CD4-positive, alpha-beta T cell treated with Interferon gamma for 1 hour (primary cell): Measurements from ENCODE around the gene TEAD4.
A peak's percentile ranks its signal among the peaks of the same experiment; 100 is the strongest.
"Not testable (repeated sequence)": the region's sequence is repeated elsewhere in the genome, so short reads cannot be mapped to it uniquely, and the experiment has no call there.

ENCODE experiments used
- DNase-seq: peaks from one replicate; pipeline ENCODE4 v3.0.0-alpha.2; 2020

The TEAD4 gene

DNA sequence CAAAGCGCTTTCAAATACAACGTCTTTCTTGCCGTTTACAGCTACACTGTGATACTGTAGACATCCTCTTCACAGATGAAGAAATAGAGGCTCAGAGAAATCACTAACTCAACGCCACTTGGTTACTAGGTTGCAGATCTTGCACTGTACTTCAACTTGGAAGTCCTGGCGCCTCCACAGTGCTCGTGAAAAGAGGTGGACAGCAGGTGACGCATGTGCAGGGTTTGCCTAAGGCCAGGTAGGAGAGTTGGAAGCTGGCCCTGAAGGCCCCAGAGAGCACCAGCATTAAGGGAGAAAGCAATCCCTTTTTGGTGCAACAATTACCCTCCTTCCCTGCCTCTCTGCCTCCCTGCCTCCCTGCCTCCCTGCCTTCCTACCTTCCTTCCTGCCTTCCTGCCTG lies 95.2 kb downstream of the TEAD4 start:
- no peak for DNase-seq

DNA sequence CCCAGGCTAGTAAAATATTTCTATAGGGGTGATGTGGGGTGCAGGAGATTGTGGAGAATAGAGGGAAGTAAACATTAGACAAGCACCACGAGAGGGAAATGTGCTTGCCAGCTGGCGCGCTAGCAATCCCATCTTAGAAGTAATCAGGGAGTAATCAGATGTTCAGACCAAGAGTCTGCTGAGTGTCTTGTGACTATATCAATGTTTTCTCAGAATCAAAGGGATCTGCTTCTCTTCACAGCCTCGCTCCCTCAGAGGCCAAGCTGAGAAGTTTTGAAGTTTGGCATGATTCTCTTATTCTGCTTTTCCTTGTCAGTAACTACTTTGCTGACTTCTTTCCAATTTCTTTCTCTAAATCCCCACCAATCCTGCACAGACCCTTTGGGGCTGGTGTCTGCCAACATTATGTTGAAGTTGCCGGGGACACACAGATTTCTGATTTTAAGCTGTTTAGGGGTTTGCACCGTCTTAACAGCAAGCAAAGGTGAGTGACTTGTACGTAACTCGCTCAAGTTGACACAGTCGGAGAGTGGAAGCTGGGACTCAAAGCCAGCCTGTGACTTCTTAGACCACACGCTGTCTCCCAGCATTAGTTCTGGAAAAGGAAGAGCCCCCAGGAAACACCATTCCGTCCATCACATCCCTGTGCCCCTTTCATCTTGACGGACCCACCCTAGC lies 96.0 kb downstream of the TEAD4 start:
- DNase-seq: no peak

DNA sequence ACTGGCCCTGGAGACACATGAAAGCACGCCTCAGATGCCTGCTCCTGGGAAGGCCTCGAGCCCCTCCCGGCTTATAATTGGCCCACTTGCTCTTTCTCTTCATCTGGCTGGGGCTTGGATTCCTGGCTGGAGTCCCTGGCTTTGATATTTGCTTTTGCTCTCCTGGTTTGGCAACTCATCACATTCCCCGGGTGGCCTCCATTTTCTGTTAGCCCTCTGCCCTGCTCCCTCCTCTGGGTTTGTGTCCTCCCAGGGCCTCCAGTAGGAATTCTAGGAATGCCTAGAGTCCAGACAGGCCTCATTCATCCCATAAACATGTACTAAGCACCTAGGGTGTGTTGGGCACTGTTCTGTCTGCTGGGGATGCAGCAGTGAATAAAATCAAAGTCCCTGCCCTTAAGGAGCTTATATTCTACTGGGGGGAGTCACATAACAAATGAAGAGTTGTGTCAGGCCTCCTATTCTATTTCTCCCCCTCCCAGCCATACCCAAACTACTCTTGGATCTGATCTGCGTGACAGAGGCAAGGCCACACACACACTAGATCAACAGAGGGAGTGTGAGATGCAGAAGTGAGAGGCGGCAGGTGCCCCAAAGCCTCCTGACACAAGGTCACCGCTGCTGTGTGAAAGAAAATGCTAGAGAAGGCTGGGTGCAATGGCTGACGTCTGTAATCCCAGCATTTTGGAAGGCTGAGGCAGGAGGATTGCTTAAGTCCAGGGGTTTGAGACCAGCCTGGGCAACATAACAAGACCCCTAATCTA lies 96.7 kb downstream of the TEAD4 start:
- no peak for DNase-seq

GRCh38 chr12:3061059-3061458 lies 101.9 kb downstream of the TEAD4 start:
- DNase-seq: no peak

GRCh38 chr12:3061501-3062215 lies 102.5 kb downstream of the TEAD4 start:
- no peak for DNase-seq

- no peak for DNase-seq
These were observed 106.1 kb downstream of the TEAD4 start for GRCh38 chr12:3065300-3065699.

- DNase-seq: not testable (repeated sequence)
These were observed 106.6 kb downstream of the TEAD4 start for GRCh38 chr12:3065846-3066245.

GRCh38 chr12:3069714-3070113 lies 110.5 kb downstream of the TEAD4 start:
- DNase-seq: no peak

DNA sequence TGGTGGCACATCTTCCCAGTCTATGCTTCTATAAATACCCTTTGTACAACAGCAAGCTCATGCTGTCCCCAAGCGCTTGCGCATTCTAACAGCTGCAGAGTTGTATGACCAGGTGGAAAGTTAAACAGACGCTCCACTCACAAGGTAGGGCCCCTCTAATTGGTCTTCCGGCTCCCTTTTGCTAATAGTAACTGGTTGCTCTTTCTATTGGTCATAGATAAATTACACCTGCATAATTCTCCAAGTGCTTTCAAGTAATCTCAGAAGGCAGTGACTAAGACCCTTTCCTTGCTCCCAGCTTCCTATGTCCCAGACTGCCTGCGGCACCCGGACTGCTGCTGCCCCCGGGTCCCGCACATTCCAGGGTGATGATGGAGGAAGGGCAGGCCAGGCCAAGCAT lies 111.9 kb downstream of the TEAD4 start:
- DNase-seq: no peak

DNA sequence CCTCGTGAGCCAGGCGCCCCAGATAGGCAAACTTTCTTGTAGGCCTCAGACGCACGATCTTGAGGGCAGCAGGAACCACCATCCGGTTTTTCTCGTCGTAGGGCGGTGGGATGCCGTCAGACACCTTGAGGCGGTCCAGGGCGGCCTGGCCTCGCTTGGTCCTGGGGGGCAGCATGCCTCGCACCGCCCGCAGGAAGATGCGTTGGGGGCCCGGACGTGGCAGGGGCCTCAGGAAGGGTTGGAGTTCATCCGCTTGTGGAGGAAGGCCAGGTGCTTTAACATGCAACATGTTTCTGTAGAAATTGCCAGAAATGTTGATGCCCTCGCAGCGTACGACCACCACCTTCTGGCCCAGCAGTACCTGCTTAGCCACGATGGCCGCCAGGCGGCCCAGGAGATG lies 112.5 kb downstream of the TEAD4 start:
- DNase-seq: no peak

GRCh38 chr12:3073438-3074250 lies 114.4 kb downstream of the TEAD4 start:
- DNase-seq: peak; percentile 76

- DNase-seq: no peak
These were observed 116.1 kb downstream of the TEAD4 start for GRCh38 chr12:3075315-3075714.

DNA sequence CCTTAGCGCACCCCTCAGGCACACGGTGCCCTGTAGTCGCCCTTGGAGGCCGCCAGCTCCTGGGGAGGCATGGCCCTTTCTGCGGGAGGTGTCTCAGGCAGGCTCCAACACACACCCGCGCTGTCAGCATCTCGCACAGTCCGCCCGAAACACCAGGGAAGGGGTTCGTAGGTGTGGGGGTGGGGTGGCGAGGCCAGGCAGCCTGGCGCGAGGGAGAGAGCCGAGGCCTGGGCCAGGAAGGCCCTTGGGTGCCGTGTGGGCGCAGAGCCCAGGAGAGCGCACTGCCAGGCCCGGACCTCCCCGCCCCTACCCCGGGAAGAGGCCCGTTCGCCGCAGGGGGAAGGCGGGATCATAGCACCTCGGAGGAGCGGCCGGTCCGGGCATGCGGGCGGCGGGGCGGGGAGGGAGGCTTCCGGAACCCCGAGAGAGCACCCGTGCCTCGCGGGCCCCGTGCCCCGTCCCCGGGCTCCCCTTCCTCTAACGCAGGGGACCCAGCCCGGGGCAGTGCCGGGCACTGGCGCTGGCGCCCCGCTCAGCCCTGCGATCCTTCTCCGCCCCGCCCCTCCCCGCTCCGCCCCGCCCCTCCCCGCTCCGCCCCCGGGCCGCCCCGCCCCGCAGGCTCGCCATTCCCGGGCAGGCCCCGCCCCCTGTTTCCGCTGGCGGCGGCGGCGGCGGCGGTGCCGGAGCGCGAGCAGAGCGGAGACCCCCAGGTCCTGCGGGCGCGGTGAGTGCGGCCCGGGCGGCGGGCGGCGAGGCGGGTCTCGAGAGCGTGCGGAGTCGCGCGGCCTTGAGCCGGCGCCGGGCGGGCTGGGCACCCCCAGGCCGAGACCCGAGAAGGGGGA lies 117.8 kb downstream of the TEAD4 start, which contains the start of gene TSPAN9:
Gene TSPAN9 (plus strand): TSS at position 650 of the 842 bp plus-strand sequence. CDS start 123,815 bp downstream, outside the sequence.
- peak; percentile 52 for DNase-seq

GRCh38 chr12:3077572-3078081 lies 118.4 kb downstream of the TEAD4 start:
- no peak for DNase-seq

GRCh38 chr12:3078086-3078820 lies 119.1 kb downstream of the TEAD4 start:
- DNase-seq: no peak

- no peak for DNase-seq
These were observed 121.9 kb downstream of the TEAD4 start for GRCh38 chr12:3081091-3081490.

- DNase-seq: no peak
These were observed 122.7 kb downstream of the TEAD4 start for GRCh38 chr12:3081886-3082285.

- DNase-seq: no peak
These were observed 124.2 kb downstream of the TEAD4 start for GRCh38 chr12:3083241-3083920.

- DNase-seq: no peak
These were observed 124.7 kb downstream of the TEAD4 start for GRCh38 chr12:3083921-3084347.

DNA sequence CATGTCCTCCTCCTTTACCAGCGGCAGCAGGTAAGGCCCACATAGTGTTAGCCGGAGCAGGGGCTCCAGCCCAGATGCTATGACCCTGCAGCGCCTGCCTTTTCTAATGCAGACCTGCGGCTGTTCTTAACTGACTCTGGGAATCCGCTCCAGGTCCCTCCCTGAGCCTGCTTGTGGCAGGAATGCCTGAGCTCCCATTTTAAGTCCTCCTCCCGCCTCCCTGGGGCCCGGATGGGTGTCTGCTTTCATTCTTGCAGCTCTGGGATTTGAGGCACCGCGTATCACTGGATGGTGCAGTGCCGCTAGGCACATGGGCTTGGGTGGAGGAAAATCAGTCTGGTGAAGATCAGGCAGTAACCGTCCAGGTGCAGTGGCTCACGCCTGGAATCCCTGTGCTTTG lies 125.5 kb downstream of the TEAD4 start:
- DNase-seq: no peak
